Type B pancreatic cell (in vitro differentiated cells): ENCODE results near the gene KRT16. TPM values are rescaled to one million over a fixed set of nuclear protein-coding genes. Genes with fewer than 3 reads are reported as not detected.
"Not testable (repeated sequence)": the region's sequence is repeated elsewhere in the genome, so short reads cannot be mapped to it uniquely, and the experiment has no call there.

Experiments used
- DNase-seq: peaks from one replicate; pipeline ENCODE4 v3.0.0; 2021; ENCODE audit warnings: mixed read lengths; ENCODE audit not compliant: unreplicated experiment; ENCODE audit errors: extremely low spot score
- H3K27ac Mint-ChIP-seq: 2 replicates; pipeline ENCODE4 v1.8.0; 2021; ENCODE audit warnings: mild to moderate bottlenecking, mixed read lengths
- H3K27me3 Mint-ChIP-seq: 2 replicates; pipeline ENCODE4 v1.8.0; 2021; ENCODE audit warnings: mixed read lengths
- H3K36me3 Mint-ChIP-seq: 2 replicates; pipeline ENCODE4 v1.8.0; 2021; ENCODE audit warnings: mixed read lengths
- H3K4me1 Mint-ChIP-seq: one replicate; pipeline ENCODE4 v1.8.0; 2021; ENCODE audit warnings: mixed read lengths; ENCODE audit not compliant: unreplicated experiment
- H3K4me3 Mint-ChIP-seq: 2 replicates; pipeline ENCODE4 v1.8.0; 2021; ENCODE audit warnings: mild to moderate bottlenecking, mixed read lengths
- H3K9me3 Mint-ChIP-seq: 2 replicates; pipeline ENCODE4 v1.8.0; 2021; ENCODE audit warnings: mixed read lengths
- total RNA-seq: library from RNA; stranded (reverse); gene quantifications from 2 replicates; pipeline ENCODE4 v1.2.1, GENCODE V29; 2021; ENCODE audit warnings: low replicate concordance
- TF ChIP-seq, protein P1 (sequence below): fragments of 200-600 bp; sonication (generic); conservative IDR thresholded peaks from 2 replicates; pipeline ENCODE4 v1.5.0; 2021; ENCODE audit warnings: antibody characterized with exemption, mild to moderate bottlenecking

KRT16 gene
- total RNA-seq, 1 donor from 2014 or later: 1.5 TPM

DNA sequence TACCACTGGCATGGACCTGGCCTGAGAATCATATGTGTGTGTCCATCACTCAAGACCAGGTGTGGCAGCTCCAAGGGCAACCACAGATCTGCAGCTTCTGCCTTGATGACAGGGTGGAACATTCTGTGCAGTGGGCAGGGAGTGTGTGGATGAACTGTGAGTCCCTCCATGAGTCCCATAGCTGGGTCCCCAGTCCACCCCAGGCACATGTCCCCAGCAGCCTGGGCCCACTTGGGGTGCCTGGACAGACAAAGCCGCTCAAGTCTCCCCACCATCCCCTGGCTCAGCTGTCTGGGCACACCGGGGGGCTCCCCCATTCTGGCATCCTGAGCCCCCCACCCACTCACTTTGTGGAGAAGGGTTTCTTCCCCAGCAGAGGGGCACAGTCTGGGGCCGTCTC is 4.6 kb upstream of the KRT16 start:
- no peak for DNase-seq
- Mint-ChIP-seq H3K27me3 (peaks cover 19% of the 10 kb centered on the region), H3K36me3 (peaks cover 6% of the 10 kb centered on the region), H3K27ac (peak overlapping the region; percentile 99), H3K4me3 (no peak overlapping the region), H3K9me3 (no peaks in the 10 kb centered on the region), H3K4me1 (peaks cover 24% of the 10 kb centered on the region)
- TF ChIP-seq, protein P1, sequence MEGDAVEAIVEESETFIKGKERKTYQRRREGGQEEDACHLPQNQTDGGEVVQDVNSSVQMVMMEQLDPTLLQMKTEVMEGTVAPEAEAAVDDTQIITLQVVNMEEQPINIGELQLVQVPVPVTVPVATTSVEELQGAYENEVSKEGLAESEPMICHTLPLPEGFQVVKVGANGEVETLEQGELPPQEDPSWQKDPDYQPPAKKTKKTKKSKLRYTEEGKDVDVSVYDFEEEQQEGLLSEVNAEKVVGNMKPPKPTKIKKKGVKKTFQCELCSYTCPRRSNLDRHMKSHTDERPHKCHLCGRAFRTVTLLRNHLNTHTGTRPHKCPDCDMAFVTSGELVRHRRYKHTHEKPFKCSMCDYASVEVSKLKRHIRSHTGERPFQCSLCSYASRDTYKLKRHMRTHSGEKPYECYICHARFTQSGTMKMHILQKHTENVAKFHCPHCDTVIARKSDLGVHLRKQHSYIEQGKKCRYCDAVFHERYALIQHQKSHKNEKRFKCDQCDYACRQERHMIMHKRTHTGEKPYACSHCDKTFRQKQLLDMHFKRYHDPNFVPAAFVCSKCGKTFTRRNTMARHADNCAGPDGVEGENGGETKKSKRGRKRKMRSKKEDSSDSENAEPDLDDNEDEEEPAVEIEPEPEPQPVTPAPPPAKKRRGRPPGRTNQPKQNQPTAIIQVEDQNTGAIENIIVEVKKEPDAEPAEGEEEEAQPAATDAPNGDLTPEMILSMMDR: no peak

- H3K27me3 Mint-ChIP-seq: peaks cover 15% of the 10 kb centered on the region
- H3K9me3 Mint-ChIP-seq, DNase-seq, H3K4me3 Mint-ChIP-seq, H3K36me3 Mint-ChIP-seq: not testable (repeated sequence)
- peaks cover 21% of the 10 kb centered on the region for H3K4me1 Mint-ChIP-seq
- peak overlapping the region; percentile 99 for H3K27ac Mint-ChIP-seq
These were observed 3.9 kb upstream of the KRT16 start for GRCh38 chr17:41616486-41616885.

DNA sequence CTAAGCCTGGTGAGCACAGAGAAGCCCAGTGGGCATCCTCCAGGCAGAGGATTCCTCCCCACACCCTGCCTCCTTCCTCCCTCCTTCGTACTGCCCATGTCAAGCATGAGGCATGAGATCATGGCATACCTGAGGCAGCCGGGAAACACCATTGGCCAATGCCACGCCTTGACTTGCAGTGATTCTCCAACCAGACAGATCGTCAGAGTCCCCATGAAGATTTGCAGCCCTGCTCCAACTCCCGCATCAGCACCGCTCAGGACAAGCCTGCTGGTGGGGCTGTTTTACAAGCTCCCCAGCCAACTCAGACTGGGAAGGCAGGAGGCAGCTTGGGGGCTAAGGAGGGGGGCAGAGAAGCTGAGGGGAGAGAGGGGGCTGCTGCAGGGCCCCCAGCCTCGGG is 2.9 kb upstream of the KRT16 start:
- no peaks in the 10 kb centered on the region for H3K9me3 Mint-ChIP-seq
- H3K27ac Mint-ChIP-seq: peak overlapping the region; percentile 99
- H3K4me1 Mint-ChIP-seq: peaks cover 14% of the 10 kb centered on the region
- peaks cover 6% of the 10 kb centered on the region for H3K36me3 Mint-ChIP-seq
- TF ChIP-seq, protein P1: no peak
- H3K4me3 Mint-ChIP-seq: peak overlapping the region; percentile 58
- DNase-seq: no peak
- H3K27me3 Mint-ChIP-seq: peaks cover 18% of the 10 kb centered on the region

- not testable (repeated sequence) for DNase-seq, H3K4me3 Mint-ChIP-seq, H3K9me3 Mint-ChIP-seq, H3K36me3 Mint-ChIP-seq
- peaks cover 11% of the 10 kb centered on the region for H3K4me1 Mint-ChIP-seq
- peak overlapping the region; percentile 99 for H3K27ac Mint-ChIP-seq
- peaks cover 15% of the 10 kb centered on the region for H3K27me3 Mint-ChIP-seq
These were observed 2.2 kb upstream of the KRT16 start for GRCh38 chr17:41614767-41615166.

DNA sequence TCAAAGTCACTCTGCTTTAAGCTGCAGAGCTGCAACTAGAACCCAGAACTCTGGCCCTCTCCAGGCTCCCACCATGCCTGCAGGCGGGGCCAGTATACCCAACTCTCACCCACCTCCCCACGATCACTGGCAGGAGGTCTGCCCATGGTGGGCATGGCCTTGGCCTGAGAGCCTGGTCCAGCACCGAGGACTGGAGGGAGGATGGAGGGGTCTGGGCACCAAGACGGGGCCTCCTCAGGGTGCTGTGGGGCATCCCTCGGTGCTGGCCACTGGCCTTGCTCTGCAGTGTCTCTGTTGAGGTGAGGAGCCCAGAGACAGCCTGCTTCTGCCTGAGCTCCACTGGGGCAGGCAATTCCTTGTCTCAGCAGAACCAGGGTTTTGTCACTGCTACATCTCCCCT is 1.5 kb upstream of the KRT16 start:
- Mint-ChIP-seq H3K36me3 (no peaks in the 10 kb centered on the region), H3K4me1 (peaks cover 11% of the 10 kb centered on the region), H3K9me3 (no peaks in the 10 kb centered on the region), H3K27me3 (peaks cover 15% of the 10 kb centered on the region), H3K27ac (no peak overlapping the region), H3K4me3 (no peak overlapping the region)
- TF ChIP-seq, protein P1: no peak
- DNase-seq: no peak

DNA sequence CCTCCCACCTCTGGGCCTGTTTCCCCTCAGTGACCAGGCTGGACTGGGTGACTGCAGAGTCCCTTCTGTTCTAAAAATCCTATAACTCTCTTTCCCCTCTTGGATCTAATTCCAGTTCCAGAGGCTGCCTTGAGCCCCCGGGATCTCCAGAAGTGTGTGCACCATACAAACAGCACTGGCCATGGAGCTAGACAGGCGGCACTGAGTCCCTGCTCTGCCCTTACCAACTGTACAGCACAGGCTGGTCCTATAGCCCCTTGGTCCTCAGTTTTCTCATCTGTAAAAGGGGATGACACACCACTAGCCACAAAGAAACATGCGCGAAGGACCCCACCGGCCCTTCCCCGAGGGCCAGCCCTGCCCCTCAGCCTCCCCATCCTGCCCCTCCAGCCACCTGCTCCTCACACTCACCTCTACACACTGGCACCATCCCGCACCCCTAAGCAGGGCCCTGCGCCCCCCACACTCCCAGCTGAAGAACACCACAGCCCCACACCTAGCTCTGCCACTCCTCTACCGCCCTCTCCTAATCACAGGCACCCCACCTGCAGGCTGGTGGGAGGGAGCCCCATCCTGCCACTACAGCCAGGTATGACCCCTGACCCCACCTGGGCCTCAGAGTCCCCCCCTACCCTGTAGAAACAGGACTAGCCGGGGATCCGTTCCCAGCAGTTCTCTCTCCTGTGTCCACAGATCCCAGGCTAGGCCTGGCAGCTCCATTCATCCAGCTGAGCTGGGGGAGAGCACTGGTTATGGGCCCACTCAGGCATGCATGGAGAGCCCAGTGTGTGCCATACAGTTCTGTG is 913 bp upstream of the KRT16 start:
- no peak overlapping the region for H3K27ac Mint-ChIP-seq
- DNase-seq: no peak
- TF ChIP-seq, protein P1: no peak
- no peak overlapping the region for H3K4me3 Mint-ChIP-seq
- H3K4me1 Mint-ChIP-seq: peaks cover 13% of the 10 kb centered on the region
- H3K27me3 Mint-ChIP-seq: peaks cover 18% of the 10 kb centered on the region
- no peaks in the 10 kb centered on the region for H3K9me3 Mint-ChIP-seq
- H3K36me3 Mint-ChIP-seq: no peaks in the 10 kb centered on the region
